Motor neuron (in vitro differentiated cells): ENCODE measurements around the gene MOCS2. TPM values are rescaled to one million over a fixed set of nuclear protein-coding genes. Genes with fewer than 3 reads are reported as not detected.
"Not testable (repeated sequence)": the region's sequence is repeated elsewhere in the genome, so short reads cannot be mapped to it uniquely, and the experiment has no call there.

Experiments
- ATAC-seq, 8 experiments: fragments of 200-7000 bp; cut with Tn5 transposase; replicated peaks in 6 of 8; 2 replicates each; pipeline ENCODE4 v1.8.0; 2021; ENCODE audit warnings: mild to moderate bottlenecking in 8 of 8, moderate library complexity in 8 of 8
- H3K27ac ChIP-seq, 2 donors: fragments of 250-450 bp; sonication (Bioruptor Pico); 2 replicates each; pipeline ENCODE4 v1.9.0; 2021; ENCODE audit warnings: antibody characterized with exemption in 2 of 2, mild to moderate bottlenecking in 2 of 2, moderate library complexity in 1 of 2
- H3K4me1 ChIP-seq, 2 donors: fragments of 250-450 bp; sonication (Bioruptor Pico); replicated peaks in 1 of 2; 2 replicates each; pipeline ENCODE4 v1.6.1; 2021; ENCODE audit warnings: antibody characterized with exemption in 2 of 2, mild to moderate bottlenecking in 2 of 2, moderate library complexity in 1 of 2
- H3K4me3 ChIP-seq, 5 donors: fragments of 250-450 bp; sonication (Bioruptor Pico); 2 replicates each; pipeline ENCODE4 v1.9.0; 2021; ENCODE audit warnings: antibody characterized with exemption in 5 of 5, mild to moderate bottlenecking in 5 of 5, moderate library complexity in 4 of 5
- WGBS, 10 experiments: fragments of 450-650 bp; shearing (Covaris generic); methylation state at CpG; one replicate each; pipeline ENCODE4 v1.0.0; 2022; 5-methylcytosine and 5-hydroxymethylcytosine counted together
- in situ Hi-C, 9 experiments: fragments of 400-800 bp; cut with MboI; loops; one replicate each; pipeline ENCODE4 v1.15.0; 2021; ENCODE audit warnings: low sequenced_read_pairs in 9 of 9, low pct_unique_long_range_greater_than_20kb in 2 of 9; ENCODE audit not compliant: unreplicated experiment in 9 of 9
- total RNA-seq, 8 experiments: library from RNA; unstranded; fragments of 300-600 nt; gene quantifications; 2 replicates each; pipeline versions ENCODE4 v1.2.3 to v1.2.4, GENCODE V29; 2022

Gene MOCS2
- total RNA-seq, 8 experiments from 2014 or later, result 20.2 to 46.3 (median 28.9) TPM

- H3K27ac ChIP-seq, result no peak overlapping the region
- in situ Hi-C loops, result no loop called here
- no peak overlapping the region for H3K4me3 ChIP-seq
- H3K4me1 ChIP-seq, result peaks cover 7 to 8% of the 10 kb centered on the region in 2 donors
- WGBS, 10 experiments, result 79 to 100% (median 94%) methylated on average over 2 to 3 of the region's 3 CpGs
- no peak for ATAC-seq
Observed at GRCh38 chr5:53112909-53113308, 3.4 kb upstream of the MOCS2 start.

- ATAC-seq, H3K4me3 ChIP-seq, in situ Hi-C loops, H3K27ac ChIP-seq, H3K4me1 ChIP-seq: not testable (repeated sequence)
- 80 to 100% (median 93%) methylated on average over 2 to 4 of the region's 6 CpGs; no CpG with 5 or more reads in 1 of the 10 experiments for WGBS, 10 experiments
Observed at GRCh38 chr5:53112307-53112706, 2.8 kb upstream of the MOCS2 start.

- H3K27ac ChIP-seq, result no peak overlapping the region
- ATAC-seq, result no peak
- H3K4me1 ChIP-seq, result peaks cover 8 to 9% of the 10 kb centered on the region in 2 donors
- no peak overlapping the region for H3K4me3 ChIP-seq
- in situ Hi-C loops, result no loop called here
- WGBS, 10 experiments, result 89 to 100% (median 100%) methylated on average over 1 of the region's 1 CpG; no CpG with 5 or more reads in 1 of the 10 experiments
Observed at GRCh38 chr5:53111139-53111538, 1.6 kb upstream of the MOCS2 start.

GRCh38 chr5:53110156-53110555 is 599 bp upstream of the MOCS2 start:
- WGBS, 10 experiments, result 0 to 39% (median 13%) methylated on average over 1 to 6 of the region's 6 CpGs; no CpG with 5 or more reads in 3 of the 10 experiments
- peaks cover 8 to 9% of the 10 kb centered on the region in 2 donors for H3K4me1 ChIP-seq
- ATAC-seq, result peak in 2 of 8 experiments; percentile 1 to 10
- in situ Hi-C loops, result no loop called here
- H3K27ac ChIP-seq, result peak overlapping the region in 1 of 2 donors; percentile 71
- H3K4me3 ChIP-seq, result peak overlapping the region; percentile 82 to 93 (median 90)

GRCh38 chr5:53109056-53109442 is 508 bp downstream of the MOCS2 start:
- Histone ChIP-seq H3K27ac (no peak overlapping the region), H3K4me1 (peaks cover 8 to 9% of the 10 kb centered on the region in 2 donors), H3K4me3 (peak overlapping the region; percentile 82 to 93 (median 90))
- 0 to 38% (median 3%) methylated on average over 3 to 11 of the region's 11 CpGs for WGBS, 10 experiments
- in situ Hi-C loops, result no loop called here
- ATAC-seq, result peak in 4 of 8 experiments; percentile 1 to 5 (median 2)

GRCh38 chr5:53105611-53106300 is 3.8 kb downstream of the MOCS2 start:
- ATAC-seq, result no peak
- H3K4me3 ChIP-seq, result no peak overlapping the region
- WGBS, 10 experiments, result 15 to 100% (median 67%) methylated on average over 1 to 5 of the region's 5 CpGs; no CpG with 5 or more reads in 1 of the 10 experiments
- in situ Hi-C loops, result no loop called here
- peaks cover 8% of the 10 kb centered on the region in 2 donors for H3K4me1 ChIP-seq
- no peak overlapping the region for H3K27ac ChIP-seq

- in situ Hi-C loops, result no loop called here
- no peak overlapping the region for H3K4me3 ChIP-seq
- ATAC-seq, result no peak
- H3K4me1 ChIP-seq, result peaks cover 0 to 2% of the 10 kb centered on the region in 2 donors
- 71 to 100% (median 84%) methylated on average over 1 to 2 of the region's 2 CpGs for WGBS, 10 experiments
- no peak overlapping the region for H3K27ac ChIP-seq
Observed at GRCh38 chr5:53100606-53101005, 9.0 kb downstream of the MOCS2 start.

GRCh38 chr5:53099546-53099945 is 10.0 kb downstream of the MOCS2 start:
- Histone ChIP-seq H3K4me1 (peaks cover 0 to 2% of the 10 kb centered on the region in 2 donors), H3K27ac (no peak overlapping the region), H3K4me3 (no peak overlapping the region)
- ATAC-seq, result no peak
- in situ Hi-C loops, result loop anchor here in 5 of 9 experiments (10.0 to 25.0 kb wide), 4 partner anchors 137 to 162 kb away; no protein-coding TSS in a partner anchor
- 0 to 100% (median 33%) methylated on average over 1 to 2 of the region's 2 CpGs; no CpG with 5 or more reads in 4 of the 10 experiments for WGBS, 10 experiments

- whole genome bisulfite sequencing, 10 experiments, result 0 to 14% (median 4%) methylated on average over 1 to 3 of the region's 3 CpGs
- Histone ChIP-seq H3K27ac (no peak overlapping the region), H3K4me3 (no peak overlapping the region), H3K4me1 (peaks cover 0 to 2% of the 10 kb centered on the region in 2 donors)
- in situ Hi-C loops, result loop anchor here in 5 of 9 experiments (10.0 to 25.0 kb wide), 4 partner anchors 134 to 159 kb away; no protein-coding TSS in a partner anchor
- ATAC-seq, result peak in 4 of 8 experiments; percentile 41 to 77 (median 68)
Observed at GRCh38 chr5:53095931-53096525, 13.5 kb downstream of the MOCS2 start.

- peaks cover 0 to 2% of the 10 kb centered on the region in 2 donors for H3K4me1 ChIP-seq
- no peak overlapping the region for H3K27ac ChIP-seq
- ATAC-seq, result peak in 2 of 8 experiments; percentile 41 to 45
- in situ Hi-C loops, result loop anchor here in 5 of 9 experiments (10.0 to 25.0 kb wide), 4 partner anchors 133 to 158 kb away; no protein-coding TSS in a partner anchor
- no peak overlapping the region for H3K4me3 ChIP-seq
- WGBS, 10 experiments, result 54 to 100% (median 83%) methylated on average over 2 to 6 of the region's 7 CpGs; no CpG with 5 or more reads in 1 of the 10 experiments
Observed at GRCh38 chr5:53095217-53095616, 14.3 kb downstream of the MOCS2 start.

- 42 to 94% (median 71%) methylated on average over 1 to 2 of the region's 2 CpGs; no CpG with 5 or more reads in 3 of the 10 experiments for WGBS, 10 experiments
- Histone ChIP-seq H3K27ac (no peak overlapping the region), H3K4me3 (no peak overlapping the region), H3K4me1 (no peaks in the 10 kb centered on the region)
- in situ Hi-C loops, result loop anchor here in 5 of 9 experiments (10.0 to 25.0 kb wide), 4 partner anchors 130 to 155 kb away; no protein-coding TSS in a partner anchor
- no peak for ATAC-seq
Observed at GRCh38 chr5:53092242-53092641, 17.3 kb downstream of the MOCS2 start.

GRCh38 chr5:53091289-53091688 is 18.3 kb downstream of the MOCS2 start:
- Histone ChIP-seq H3K4me3 (no peak overlapping the region), H3K27ac (no peak overlapping the region), H3K4me1 (no peaks in the 10 kb centered on the region)
- ATAC-seq, result peak in 1 of 8 experiments; percentile 38
- in situ Hi-C loops, result loop anchor here in 5 of 9 experiments (10.0 to 25.0 kb wide), 4 partner anchors 129 to 154 kb away; no protein-coding TSS in a partner anchor
- 64 to 100% (median 93%) methylated on average over 1 to 2 of the region's 2 CpGs; no CpG with 5 or more reads in 3 of the 10 experiments for WGBS, 10 experiments

GRCh38 chr5:53090229-53090628 is 19.3 kb downstream of the MOCS2 start:
- ATAC-seq, result no peak
- in situ Hi-C loops, result loop anchor here in 5 of 9 experiments (10.0 to 25.0 kb wide), 4 partner anchors 128 to 153 kb away; no protein-coding TSS in a partner anchor
- WGBS, 10 experiments, result 20 to 100% (median 78%) methylated on average over 1 to 5 of the region's 5 CpGs; no CpG with 5 or more reads in 2 of the 10 experiments
- H3K4me1 ChIP-seq, result no peaks in the 10 kb centered on the region
- no peak overlapping the region for H3K27ac ChIP-seq
- no peak overlapping the region for H3K4me3 ChIP-seq
